ENCODE results near the gene LRRC8B. TPM values are rescaled to one million over a fixed set of nuclear protein-coding genes. Genes with fewer than 3 reads are reported as not detected.
"Not testable (repeated sequence)": the region's sequence is repeated elsewhere in the genome, so short reads cannot be mapped to it uniquely, and the experiment has no call there.

The LRRC8B gene
- total and polyA plus RNA-seq, 7 experiments from 2014 or later, result 8.8 to 23.0 (median 16.7) TPM

DNA sequence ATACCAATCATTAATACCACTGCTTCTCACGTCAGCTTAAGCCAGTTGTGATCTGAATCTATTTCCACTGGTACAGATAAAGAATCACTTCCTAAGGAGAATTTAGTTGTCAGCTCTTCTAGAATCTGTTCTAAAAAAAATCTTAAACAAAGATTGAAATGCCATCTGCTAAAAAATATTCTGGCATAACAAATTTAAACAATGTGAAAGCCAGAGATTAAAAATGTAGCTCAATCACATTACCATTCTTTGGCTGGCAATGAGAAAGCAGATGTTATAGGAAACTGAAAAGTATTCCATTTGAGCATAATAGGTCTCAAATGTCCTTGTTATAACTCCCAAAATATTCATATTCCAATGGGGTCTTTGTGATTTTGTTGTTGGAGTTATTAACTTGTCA is 21.7 kb upstream of the LRRC8B start:
- no peak overlapping the region for H3K27ac ChIP-seq (ENCODE audit: low read depth, low read length)
- ATAC-seq (no peak), DNase-seq (no peak)
- H3K4me1 Mint-ChIP-seq, result no peaks in the 10 kb centered on the region
- no peaks in the 10 kb centered on the region for H3K4me1 ChIP-seq (ENCODE audit: control insufficient read depth in 2 of 2, insufficient read depth in 2 of 2, low read length in 2 of 2)
- H3K27me3 ChIP-seq (ENCODE audit: control insufficient read depth in 2 of 2, insufficient read depth in 2 of 2, low read length in 2 of 2), result no peaks in the 10 kb centered on the region
- peaks cover 0 to 5% (median under 1%) of the 10 kb centered on the region in 11 donors for H3K9me3 Mint-ChIP-seq
- intact Hi-C loops (cut with micrococcal nuclease), result no loop called here
- H3K4me3 ChIP-seq (ENCODE audit: low read length), result no peak overlapping the region
- CTCF ChIA-PET, result no interaction called here
- no peaks in the 10 kb centered on the region for H3K9me3 ChIP-seq (ENCODE audit: control insufficient read depth in 2 of 3, low read length in 3 of 3)
- POLR2A ChIA-PET, result interaction anchor here (0.8 kb wide), 1 partner anchor 252 kb away, joined by 3 read pairs; no protein-coding TSS in a partner anchor
- no peaks in the 10 kb centered on the region for H3K36me3 ChIP-seq (ENCODE audit: control insufficient read depth in 2 of 3, insufficient read depth in 3 of 3, low read length in 3 of 3)
- no peak overlapping the region for H3K4me3 Mint-ChIP-seq
- H3K36me3 Mint-ChIP-seq, result peaks cover 0 to 2% (median under 1%) of the 10 kb centered on the region in 5 donors
- peaks cover 0 to 49% (median 0%) of the 10 kb centered on the region in 5 donors for H3K27me3 Mint-ChIP-seq
- H3K27ac Mint-ChIP-seq, result no peak overlapping the region

DNA sequence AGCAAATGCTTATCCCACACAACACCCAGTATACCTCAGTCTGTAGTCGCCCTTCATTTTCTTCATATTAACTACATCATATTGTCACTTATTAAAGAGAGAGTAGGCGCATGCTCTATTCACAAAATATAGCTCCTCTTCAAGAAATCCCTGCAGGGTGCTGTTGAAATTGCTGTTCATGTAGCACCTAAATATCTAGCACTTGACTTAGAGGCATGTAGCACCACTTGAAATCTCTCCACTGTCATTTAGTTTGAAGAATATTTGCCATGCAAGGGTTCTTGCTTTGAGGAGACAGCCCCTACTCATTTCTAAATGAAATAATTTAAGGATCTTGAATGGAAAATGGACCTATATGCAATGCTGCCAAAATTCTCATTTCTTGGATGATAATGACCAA is 20.9 kb upstream of the LRRC8B start:
- intact Hi-C loops (cut with micrococcal nuclease), result no loop called here
- Mint-ChIP-seq H3K9me3 (peaks cover 0 to 10% (median 6%) of the 10 kb centered on the region in 11 donors), H3K27ac (no peak overlapping the region), H3K27me3 (peaks cover 0 to 49% (median 0%) of the 10 kb centered on the region in 5 donors), H3K36me3 (peaks cover 4 to 7% (median 5%) of the 10 kb centered on the region in 5 donors), H3K4me3 (no peak overlapping the region), H3K4me1 (no peaks in the 10 kb centered on the region)
- ChIA-PET CTCF (no interaction called here), POLR2A (no interaction called here)
- no peaks in the 10 kb centered on the region for H3K9me3 ChIP-seq (ENCODE audit: control insufficient read depth in 2 of 3, low read length in 3 of 3)
- no peak overlapping the region for H3K4me3 ChIP-seq (ENCODE audit: low read length)
- ATAC-seq (no peak), DNase-seq (no peak)
- H3K27ac ChIP-seq (ENCODE audit: low read depth, low read length), result no peak overlapping the region
- H3K36me3 ChIP-seq (ENCODE audit: control insufficient read depth in 2 of 3, insufficient read depth in 3 of 3, low read length in 3 of 3), result no peaks in the 10 kb centered on the region
- H3K27me3 ChIP-seq (ENCODE audit: control insufficient read depth in 2 of 2, insufficient read depth in 2 of 2, low read length in 2 of 2), result no peaks in the 10 kb centered on the region
- H3K4me1 ChIP-seq (ENCODE audit: control insufficient read depth in 2 of 2, insufficient read depth in 2 of 2, low read length in 2 of 2), result no peaks in the 10 kb centered on the region

DNA sequence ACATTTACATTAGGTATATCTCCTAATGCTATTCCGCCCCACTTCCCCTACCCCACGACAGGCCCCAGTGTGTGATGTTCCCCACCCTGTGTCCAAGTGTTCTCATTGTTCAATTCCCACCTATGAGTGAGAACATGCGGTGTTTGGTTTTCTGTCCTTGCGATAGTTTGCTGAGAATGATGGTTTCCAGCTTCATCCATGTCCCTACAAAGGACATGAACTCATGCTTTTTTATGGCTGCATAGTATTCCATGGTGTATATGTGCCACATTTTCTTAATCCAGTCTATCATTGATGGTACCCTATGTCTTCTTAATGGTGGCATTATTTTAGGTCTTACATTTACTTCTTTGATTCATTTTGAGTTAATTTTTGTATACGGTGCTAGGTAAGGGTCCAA is 14.6 kb upstream of the LRRC8B start:
- H3K27ac ChIP-seq (ENCODE audit: low read depth, low read length); H3K27me3 ChIP-seq (ENCODE audit: control insufficient read depth in 2 of 2, insufficient read depth in 2 of 2, low read length in 2 of 2); CTCF ChIA-PET; H3K9me3 ChIP-seq (ENCODE audit: control insufficient read depth in 2 of 3, low read length in 3 of 3); H3K4me1 ChIP-seq (ENCODE audit: control insufficient read depth in 2 of 2, insufficient read depth in 2 of 2, low read length in 2 of 2); POLR2A ChIA-PET; H3K36me3 ChIP-seq (ENCODE audit: control insufficient read depth in 2 of 3, insufficient read depth in 3 of 3, low read length in 3 of 3); DNase-seq; H3K4me3 Mint-ChIP-seq; intact Hi-C loops (cut with micrococcal nuclease); H3K27ac Mint-ChIP-seq; ATAC-seq; H3K4me3 ChIP-seq (ENCODE audit: low read length): not testable (repeated sequence)
- Mint-ChIP-seq H3K27me3 (peaks cover 0 to 30% (median 8%) of the 10 kb centered on the region in 5 donors), H3K9me3 (peaks cover 3 to 27% (median 11%) of the 10 kb centered on the region in 11 donors), H3K36me3 (peaks cover 4 to 24% (median 5%) of the 10 kb centered on the region in 5 donors), H3K4me1 (peaks cover 0 to 12% (median 0%) of the 10 kb centered on the region in 7 donors)

DNA sequence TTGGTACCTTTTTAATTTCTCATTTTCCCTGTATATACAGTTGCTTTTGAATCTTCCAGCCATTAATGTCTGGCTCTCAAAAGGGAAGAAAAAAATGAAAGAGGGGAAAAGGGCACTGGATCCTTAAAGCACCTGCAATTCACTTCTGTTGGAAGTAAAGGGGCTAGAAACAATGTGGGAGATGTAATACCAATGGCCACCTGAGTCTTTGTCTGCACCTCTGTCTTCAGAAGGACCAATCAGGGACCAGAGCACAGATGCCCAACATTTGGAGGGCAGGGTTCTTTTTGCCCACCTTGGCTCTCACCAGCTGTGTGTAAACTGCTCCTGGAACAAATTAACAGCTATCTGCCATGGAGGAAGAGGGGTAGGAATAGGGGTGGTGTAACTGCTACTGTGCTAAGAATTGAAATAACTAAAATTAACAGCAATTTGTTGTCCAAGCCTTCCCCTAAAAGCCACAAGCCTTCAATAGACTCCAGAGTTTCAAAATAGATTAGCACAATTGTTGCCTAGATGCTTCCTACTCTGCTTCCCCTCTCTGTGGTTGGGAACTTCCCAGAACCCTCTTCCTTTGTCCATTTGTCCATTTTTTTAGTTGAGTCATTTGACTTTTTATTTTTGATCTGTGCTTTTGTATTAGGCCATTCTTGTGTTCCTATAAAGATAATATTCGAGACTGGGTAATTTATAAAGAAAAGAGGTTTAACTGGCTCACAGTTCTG is 11.5 kb upstream of the LRRC8B start:
- intact Hi-C loops (cut with micrococcal nuclease), result no loop called here
- Mint-ChIP-seq H3K4me1 (peaks cover 0 to 12% (median 0%) of the 10 kb centered on the region in 7 donors), H3K4me3 (no peak overlapping the region), H3K27me3 (peaks cover 0 to 10% (median 7%) of the 10 kb centered on the region in 5 donors), H3K36me3 (peaks cover 2 to 20% (median 2%) of the 10 kb centered on the region in 5 donors), H3K27ac (no peak overlapping the region), H3K9me3 (peaks cover 3 to 21% (median 7%) of the 10 kb centered on the region in 11 donors)
- ChIA-PET CTCF (no interaction called here), POLR2A (interaction anchor here (0.6 kb wide), 1 partner anchor 31 kb away, joined by 3 read pairs; no protein-coding TSS in a partner anchor)
- Histone ChIP-seq H3K27me3 (ENCODE audit: control insufficient read depth in 2 of 2, insufficient read depth in 2 of 2, low read length in 2 of 2) (no peaks in the 10 kb centered on the region), H3K4me3 (ENCODE audit: low read length) (no peak overlapping the region), H3K9me3 (ENCODE audit: control insufficient read depth in 2 of 3, low read length in 3 of 3) (no peaks in the 10 kb centered on the region), H3K4me1 (ENCODE audit: control insufficient read depth in 2 of 2, insufficient read depth in 2 of 2, low read length in 2 of 2) (no peaks in the 10 kb centered on the region), H3K27ac (ENCODE audit: low read depth, low read length) (no peak overlapping the region), H3K36me3 (ENCODE audit: control insufficient read depth in 2 of 3, insufficient read depth in 3 of 3, low read length in 3 of 3) (no peaks in the 10 kb centered on the region)
- no peak for ATAC-seq
- no peak for DNase-seq

DNA sequence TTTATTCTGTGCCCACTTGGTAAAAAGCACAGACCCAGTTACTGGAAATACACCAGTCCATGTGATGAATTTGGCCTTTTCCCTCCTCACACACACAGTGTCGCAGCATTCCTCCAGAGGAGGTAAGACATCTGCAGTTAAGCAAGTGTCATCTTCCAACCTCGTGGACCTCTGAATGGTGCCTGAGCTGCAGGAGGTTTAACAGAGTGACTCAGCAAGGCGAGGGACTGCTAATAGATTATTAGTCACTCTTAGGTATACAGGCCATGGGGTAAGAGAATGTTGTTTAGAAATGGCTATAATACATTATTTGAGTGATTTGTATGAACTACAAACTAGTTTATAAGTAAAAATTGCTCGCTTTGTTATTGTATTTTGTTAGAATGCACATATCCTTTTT is 8.6 kb upstream of the LRRC8B start:
- ATAC-seq, result no peak
- Mint-ChIP-seq H3K27me3 (peaks cover 0 to 9% (median 7%) of the 10 kb centered on the region in 5 donors), H3K36me3 (peaks cover 0 to 13% (median 0%) of the 10 kb centered on the region in 5 donors), H3K4me3 (no peak overlapping the region), H3K27ac (no peak overlapping the region), H3K9me3 (peaks cover 0 to 11% (median 3%) of the 10 kb centered on the region in 11 donors), H3K4me1 (peaks cover 0 to 14% (median 0%) of the 10 kb centered on the region in 7 donors)
- Histone ChIP-seq H3K36me3 (ENCODE audit: control insufficient read depth in 2 of 3, insufficient read depth in 3 of 3, low read length in 3 of 3) (no peaks in the 10 kb centered on the region), H3K27ac (ENCODE audit: low read depth, low read length) (no peak overlapping the region), H3K4me3 (ENCODE audit: low read length) (no peak overlapping the region), H3K4me1 (ENCODE audit: control insufficient read depth in 2 of 2, insufficient read depth in 2 of 2, low read length in 2 of 2) (no peaks in the 10 kb centered on the region), H3K27me3 (ENCODE audit: control insufficient read depth in 2 of 2, insufficient read depth in 2 of 2, low read length in 2 of 2) (no peaks in the 10 kb centered on the region), H3K9me3 (ENCODE audit: control insufficient read depth in 2 of 3, low read length in 3 of 3) (no peaks in the 10 kb centered on the region)
- ChIA-PET CTCF (interaction anchor here (1.2 to 1.6 kb wide), 2 partner anchors 103 to 116 kb away, joined by 3 to 5 read pairs; partner anchors contain the start of gene LRRC8C), POLR2A (no interaction called here)
- DNase-seq, result no peak
- intact Hi-C loops (cut with micrococcal nuclease), result no loop called here

DNA sequence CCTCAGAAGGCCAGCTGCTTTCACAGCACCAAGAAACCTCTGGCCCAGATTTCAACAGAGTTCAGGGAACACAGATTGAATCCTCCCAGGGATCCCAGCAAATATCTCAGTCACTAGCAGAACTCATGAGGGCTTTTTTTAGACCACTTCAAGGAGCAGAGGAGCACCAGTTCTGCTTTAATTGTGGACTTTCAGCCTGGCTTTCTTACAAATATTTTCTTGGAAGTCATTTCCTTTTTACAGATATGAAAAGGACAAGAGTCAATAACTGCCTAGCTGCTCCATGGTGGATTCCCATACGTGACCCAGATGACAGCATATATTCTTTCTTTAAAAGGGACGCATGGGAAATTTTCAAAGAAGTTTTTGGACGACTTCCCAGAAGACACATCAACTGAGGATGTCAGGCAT is 6.4 kb upstream of the LRRC8B start:
- no peaks in the 10 kb centered on the region for H3K27me3 ChIP-seq (ENCODE audit: control insufficient read depth in 2 of 2, insufficient read depth in 2 of 2, low read length in 2 of 2)
- ChIA-PET POLR2A (interaction anchor here (0.7 to 1.8 kb wide), 6 partner anchors 79 to 640 kb away, joined by 3 to 8 read pairs (median 4); no protein-coding TSS in a partner anchor), CTCF (interaction anchor here (1.0 to 2.0 kb wide), 5 partner anchors 35 to 245 kb away, joined by 3 to 10 read pairs (median 5); no protein-coding TSS in a partner anchor)
- peaks cover 0 to 19% (median 0%) of the 10 kb centered on the region in 7 donors for H3K4me1 Mint-ChIP-seq
- H3K27ac ChIP-seq (ENCODE audit: low read depth, low read length), result no peak overlapping the region
- no peak overlapping the region for H3K27ac Mint-ChIP-seq
- no peaks in the 10 kb centered on the region for H3K36me3 ChIP-seq (ENCODE audit: control insufficient read depth in 2 of 3, insufficient read depth in 3 of 3, low read length in 3 of 3)
- H3K36me3 Mint-ChIP-seq, result peaks cover 0 to 14% (median 0%) of the 10 kb centered on the region in 5 donors
- H3K4me3 Mint-ChIP-seq, result no peak overlapping the region
- DNase-seq, result no peak
- intact Hi-C loops (cut with micrococcal nuclease), result loop anchor here in 1 of 2 donors (2.0 kb wide), 1 partner anchor 469 kb away; no protein-coding TSS in a partner anchor
- H3K9me3 Mint-ChIP-seq, result peaks cover 0 to 9% (median 0%) of the 10 kb centered on the region in 11 donors
- ATAC-seq, result no peak
- H3K9me3 ChIP-seq (ENCODE audit: control insufficient read depth in 2 of 3, low read length in 3 of 3), result no peaks in the 10 kb centered on the region
- no peak overlapping the region for H3K4me3 ChIP-seq (ENCODE audit: low read length)
- peaks cover 0 to under 1% of the 10 kb centered on the region in 2 donors for H3K4me1 ChIP-seq (ENCODE audit: control insufficient read depth in 2 of 2, insufficient read depth in 2 of 2, low read length in 2 of 2)
- H3K27me3 Mint-ChIP-seq, result peaks cover 0 to 9% (median 7%) of the 10 kb centered on the region in 5 donors

All from naive thymus-derived CD4-positive, alpha-beta T cell (primary cell).